GM19438 (cell line): ENCODE measurements around the gene BUB1B.

Experiments used
- ATAC-seq: cut with Tn5 transposase; IDR thresholded peaks from one replicate; pipeline ENCODE4 v1.9.1; 2021; ENCODE audit warnings: low read depth; ENCODE audit not compliant: unreplicated experiment

The BUB1B gene

GRCh38 chr15:40182358-40183029 is 21.6 kb downstream of the BUB1B start:
- no peak for ATAC-seq

GRCh38 chr15:40183636-40184463 is 23.0 kb downstream of the BUB1B start:
- ATAC-seq = no peak

- ATAC-seq = no peak
These were observed 29.7 kb downstream of the BUB1B start for GRCh38 chr15:40190591-40190990.

- no peak for ATAC-seq
These were observed 32.1 kb downstream of the BUB1B start for GRCh38 chr15:40192942-40193341.

- ATAC-seq = no peak
These were observed 36.6 kb downstream of the BUB1B start for GRCh38 chr15:40197434-40197833.

- no peak for ATAC-seq
These were observed 37.7 kb downstream of the BUB1B start for GRCh38 chr15:40198355-40199085.

GRCh38 chr15:40204100-40204499 is 43.2 kb downstream of the BUB1B start:
- no peak for ATAC-seq

- ATAC-seq = no peak
These were observed 56.4 kb downstream of the BUB1B start for GRCh38 chr15:40217166-40217824.

GRCh38 chr15:40219801-40220200 is 58.9 kb downstream of the BUB1B start:
- ATAC-seq = no peak

- ATAC-seq = no peak
These were observed 61.3 kb downstream of the BUB1B start for GRCh38 chr15:40222131-40222530.

GRCh38 chr15:40226736-40227135 is 65.9 kb downstream of the BUB1B start:
- no peak for ATAC-seq

- ATAC-seq = no peak
These were observed 68.4 kb downstream of the BUB1B start for GRCh38 chr15:40229316-40229715.

- ATAC-seq = no peak
These were observed 69.1 kb downstream of the BUB1B start for GRCh38 chr15:40229956-40230355.

GRCh38 chr15:40232625-40233070 is 71.8 kb downstream of the BUB1B start:
- no peak for ATAC-seq

GRCh38 chr15:40233727-40234577 is 73.1 kb downstream of the BUB1B start:
- no peak for ATAC-seq

GRCh38 chr15:40234783-40235182 is 73.9 kb downstream of the BUB1B start:
- no peak for ATAC-seq

- no peak for ATAC-seq
These were observed 74.5 kb downstream of the BUB1B start for GRCh38 chr15:40235201-40235885.

- ATAC-seq = no peak
These were observed 77.9 kb downstream of the BUB1B start, which contains the start of gene PAK6 for GRCh38 chr15:40238532-40239403. Gene PAK6, plus strand, starts transcription at chr15:40239063. Its CDS starts 25,723 bp downstream, at chr15:40264786.
